PFSK-1 (cell line): ENCODE data around the gene PLEKHB2.

Source experiments
- FOXP2 ChIP-seq: optimal IDR thresholded peaks from 2 replicates; pipeline ENCODE3; 2011; ENCODE audit warnings: borderline replicate concordance, control low read depth, inconsistent platforms; ENCODE audit not compliant: insufficient read depth; ENCODE audit errors: extremely low read length, extremely low read depth
- POLR2AphosphoS5 ChIP-seq: IDR thresholded peaks from 2 replicates; pipeline ENCODE4 v1.6.1; 2012; ENCODE audit warnings: low read depth, mild to moderate bottlenecking, control low read depth, low read length, moderate library complexity
- SIN3A ChIP-seq: IDR thresholded peaks from 2 replicates; pipeline ENCODE4 v1.6.1; 2012; ENCODE audit warnings: mild to moderate bottlenecking, low read length, moderate library complexity, borderline replicate concordance; ENCODE audit not compliant: insufficient read depth
- TAF1 ChIP-seq: IDR thresholded peaks from 2 replicates; pipeline ENCODE4 v1.6.1; 2012; ENCODE audit warnings: low read length, control low read depth, borderline replicate concordance; ENCODE audit not compliant: insufficient read depth
- TF ChIP-seq, protein P1 (sequence below), 2 experiments: IDR thresholded peaks; 2 replicates each; pipeline versions ENCODE4 v1.6.1 to v1.8.0; 2011 to 2012; ENCODE audit warnings: low read depth in 2 of 2, low read length in 2 of 2, control low read depth in 1 of 2, inconsistent platforms in 1 of 2, mild to moderate bottlenecking in 1 of 2, moderate library complexity in 1 of 2; ENCODE audit not compliant: insufficient read depth in 1 of 2

Gene PLEKHB2

DNA sequence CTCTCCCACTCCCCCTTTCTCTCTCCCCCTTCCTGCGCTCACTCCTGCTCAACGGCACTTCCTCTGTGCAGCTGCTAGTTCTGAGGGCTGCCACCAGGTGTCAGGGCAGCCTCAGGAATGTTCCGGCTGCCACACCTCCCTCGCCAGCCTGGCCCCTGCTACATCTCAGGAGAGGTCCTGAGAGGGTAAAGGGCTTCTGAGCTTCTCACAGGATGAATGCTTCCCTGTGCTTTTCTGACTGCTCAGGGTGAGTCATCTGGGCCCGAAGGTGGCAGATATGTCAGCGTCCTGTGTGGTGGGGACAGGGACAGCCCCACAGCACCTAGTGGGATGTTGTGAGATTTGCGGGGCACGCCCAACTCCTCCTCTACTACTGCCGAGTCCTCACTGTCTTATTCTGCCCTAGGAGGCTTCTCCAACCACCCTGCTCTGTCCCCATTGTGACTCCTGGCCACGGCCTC lies 49.0 kb downstream of the PLEKHB2 start:
- TF ChIP-seq FOXP2 = peak; percentile 22
- TF ChIP-seq TAF1 = no peak

DNA sequence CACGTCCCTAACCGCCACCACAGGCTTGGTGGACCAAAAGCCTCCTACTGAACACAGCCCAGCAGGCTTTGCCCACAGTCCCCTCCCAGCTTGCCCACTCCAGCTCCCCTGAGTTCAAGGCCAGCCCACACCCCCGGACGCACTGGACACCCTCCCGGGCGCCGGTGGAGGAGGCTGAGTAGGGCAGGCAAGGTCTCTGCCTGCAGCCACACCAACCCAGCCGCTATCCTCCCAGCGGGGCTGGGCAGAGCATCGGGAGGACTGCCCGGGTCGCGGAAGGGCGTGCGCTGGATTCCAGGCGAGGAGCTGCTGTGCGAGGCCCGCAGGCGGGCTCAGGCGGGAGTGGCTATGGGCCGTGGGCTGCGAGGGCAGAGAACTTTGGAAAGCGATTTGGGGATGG lies 49.5 kb downstream of the PLEKHB2 start:
- TF ChIP-seq, protein P1, sequence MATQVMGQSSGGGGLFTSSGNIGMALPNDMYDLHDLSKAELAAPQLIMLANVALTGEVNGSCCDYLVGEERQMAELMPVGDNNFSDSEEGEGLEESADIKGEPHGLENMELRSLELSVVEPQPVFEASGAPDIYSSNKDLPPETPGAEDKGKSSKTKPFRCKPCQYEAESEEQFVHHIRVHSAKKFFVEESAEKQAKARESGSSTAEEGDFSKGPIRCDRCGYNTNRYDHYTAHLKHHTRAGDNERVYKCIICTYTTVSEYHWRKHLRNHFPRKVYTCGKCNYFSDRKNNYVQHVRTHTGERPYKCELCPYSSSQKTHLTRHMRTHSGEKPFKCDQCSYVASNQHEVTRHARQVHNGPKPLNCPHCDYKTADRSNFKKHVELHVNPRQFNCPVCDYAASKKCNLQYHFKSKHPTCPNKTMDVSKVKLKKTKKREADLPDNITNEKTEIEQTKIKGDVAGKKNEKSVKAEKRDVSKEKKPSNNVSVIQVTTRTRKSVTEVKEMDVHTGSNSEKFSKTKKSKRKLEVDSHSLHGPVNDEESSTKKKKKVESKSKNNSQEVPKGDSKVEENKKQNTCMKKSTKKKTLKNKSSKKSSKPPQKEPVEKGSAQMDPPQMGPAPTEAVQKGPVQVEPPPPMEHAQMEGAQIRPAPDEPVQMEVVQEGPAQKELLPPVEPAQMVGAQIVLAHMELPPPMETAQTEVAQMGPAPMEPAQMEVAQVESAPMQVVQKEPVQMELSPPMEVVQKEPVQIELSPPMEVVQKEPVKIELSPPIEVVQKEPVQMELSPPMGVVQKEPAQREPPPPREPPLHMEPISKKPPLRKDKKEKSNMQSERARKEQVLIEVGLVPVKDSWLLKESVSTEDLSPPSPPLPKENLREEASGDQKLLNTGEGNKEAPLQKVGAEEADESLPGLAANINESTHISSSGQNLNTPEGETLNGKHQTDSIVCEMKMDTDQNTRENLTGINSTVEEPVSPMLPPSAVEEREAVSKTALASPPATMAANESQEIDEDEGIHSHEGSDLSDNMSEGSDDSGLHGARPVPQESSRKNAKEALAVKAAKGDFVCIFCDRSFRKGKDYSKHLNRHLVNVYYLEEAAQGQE (IDR thresholded peaks at IDR 0.05; ENCODE audit: insufficient read depth in 1 of 2, low read depth in 2 of 2, low read length in 2 of 2) = no peak
- no peak for TF ChIP-seq POLR2AphosphoS5
- no peak for TF ChIP-seq SIN3A
- no peak for TF ChIP-seq TAF1
- no peak for TF ChIP-seq FOXP2

- TF ChIP-seq POLR2AphosphoS5 (no peak), TAF1 (no peak), SIN3A (no peak), FOXP2 (no peak)
- TF ChIP-seq, protein P1 (IDR thresholded peaks at IDR 0.05; ENCODE audit: insufficient read depth in 1 of 2, low read depth in 2 of 2, low read length in 2 of 2) = no peak
Observed at GRCh38 chr2:131155208-131155855, 50.2 kb downstream of the PLEKHB2 start.

- no peak for TF ChIP-seq TAF1
- TF ChIP-seq FOXP2 = no peak
- no peak for TF ChIP-seq SIN3A
- TF ChIP-seq, protein P1 (IDR thresholded peaks at IDR 0.05; ENCODE audit: insufficient read depth in 1 of 2, low read depth in 2 of 2, low read length in 2 of 2) = no peak
- TF ChIP-seq POLR2AphosphoS5 = no peak
Observed at GRCh38 chr2:131156452-131157149, 51.5 kb downstream of the PLEKHB2 start.

- TF ChIP-seq FOXP2 (no peak), SIN3A (no peak), POLR2AphosphoS5 (no peak), TAF1 (no peak)
- TF ChIP-seq, protein P1 (IDR thresholded peaks at IDR 0.05; ENCODE audit: insufficient read depth in 1 of 2, low read depth in 2 of 2, low read length in 2 of 2) = no peak
Observed at GRCh38 chr2:131168538-131168937, 63.4 kb downstream of the PLEKHB2 start.
